SU-DHL-6 (cell line): ENCODE data around the gene ACVR1C.

Source experiments
- H2AFZ ChIP-seq: fragments of 200-600 bp; sonication (generic); 2 replicates; pipeline ENCODE4 v1.6.1; 2014; ENCODE audit warnings: low read depth, mild to moderate bottlenecking, moderate library complexity, mixed read lengths, antibody characterized with exemption, low read length; ENCODE audit not compliant: severe bottlenecking
- H3F3A ChIP-seq: fragments of 200-600 bp; shearing (Covaris generic); 2 replicates; pipeline ENCODE4 v1.6.0; 2016; ENCODE audit warnings: antibody characterized with exemption, mild to moderate bottlenecking; ENCODE audit not compliant: insufficient read depth
- H3K27ac ChIP-seq: fragments of 200-600 bp; sonication (generic); 2 replicates; pipeline ENCODE4 v1.5.1; 2016; ENCODE audit warnings: low read depth, mild to moderate bottlenecking, low read length, moderate library complexity, mixed read lengths
- H3K27me3 ChIP-seq: fragments of 200-600 bp; sonication (generic), shearing (Covaris generic); 2 replicates; pipeline ENCODE4 v1.6.0; 2014; ENCODE audit warnings: mild to moderate bottlenecking, low read length
- H3K36me3 ChIP-seq: fragments of 200-600 bp; sonication (generic); 2 replicates; pipeline ENCODE4 v1.6.1; 2014; ENCODE audit warnings: mild to moderate bottlenecking, low read length, mixed read lengths
- H3K4me2 ChIP-seq: fragments of 300-600, 200-600 bp; shearing (Covaris generic), sonication (generic); 2 replicates; pipeline ENCODE4 v1.6.0; 2014; ENCODE audit warnings: low read length, low read depth, mild to moderate bottlenecking; ENCODE audit not compliant: poor library complexity, severe bottlenecking
- H3K4me3 ChIP-seq: fragments of 200-600 bp; sonication (generic); 2 replicates; pipeline ENCODE4 v1.5.1; 2014; ENCODE audit warnings: antibody characterized with exemption, low read length, mild to moderate bottlenecking, mixed read lengths; ENCODE audit not compliant: insufficient read depth, poor library complexity, severe bottlenecking
- H3K79me2 ChIP-seq: fragments of 200-600 bp; sonication (generic); 2 replicates; pipeline ENCODE4 v1.6.1; 2014; ENCODE audit warnings: mild to moderate bottlenecking, low read length, moderate library complexity; ENCODE audit not compliant: insufficient read depth
- H3K9ac ChIP-seq: fragments of 200-600 bp; sonication (generic); 2 replicates; pipeline ENCODE4 v1.7.0; 2014; ENCODE audit warnings: mild to moderate bottlenecking, low read length
- H3K9me2 ChIP-seq: fragments of 200-600 bp; sonication (generic); replicated peaks from 2 replicates; pipeline ENCODE4 v1.6.1; 2014; ENCODE audit warnings: low read length; ENCODE audit not compliant: insufficient read depth
- H3K9me3 ChIP-seq: fragments of 200-600 bp; sonication (generic); 2 replicates; pipeline ENCODE4 v1.6.1; 2014; ENCODE audit warnings: low read length, mixed read lengths; ENCODE audit not compliant: insufficient read depth
- H4K20me1 ChIP-seq: fragments of 200-600 bp; sonication (generic); 2 replicates; pipeline ENCODE4 v1.6.1; 2014; ENCODE audit warnings: low read depth, mild to moderate bottlenecking, antibody characterized with exemption, low read length, moderate library complexity, mixed read lengths
- EZH2phosphoT487 ChIP-seq: fragments of 200-600 bp; sonication (generic), shearing (Covaris generic); conservative IDR thresholded peaks from 2 replicates; pipeline ENCODE4 v1.6.1; 2018; ENCODE audit warnings: mild to moderate bottlenecking, antibody characterized with exemption, low read length, moderate library complexity, mixed read lengths
- TF ChIP-seq, protein P1 (sequence below): fragments of 200-600 bp; sonication (generic); IDR thresholded peaks from one replicate; pipeline ENCODE4 v1.5.1; 2017; ENCODE audit warnings: antibody characterized with exemption, mild to moderate bottlenecking, low read length, moderate library complexity; ENCODE audit not compliant: insufficient read depth, poor library complexity, severe bottlenecking

The ACVR1C gene

DNA sequence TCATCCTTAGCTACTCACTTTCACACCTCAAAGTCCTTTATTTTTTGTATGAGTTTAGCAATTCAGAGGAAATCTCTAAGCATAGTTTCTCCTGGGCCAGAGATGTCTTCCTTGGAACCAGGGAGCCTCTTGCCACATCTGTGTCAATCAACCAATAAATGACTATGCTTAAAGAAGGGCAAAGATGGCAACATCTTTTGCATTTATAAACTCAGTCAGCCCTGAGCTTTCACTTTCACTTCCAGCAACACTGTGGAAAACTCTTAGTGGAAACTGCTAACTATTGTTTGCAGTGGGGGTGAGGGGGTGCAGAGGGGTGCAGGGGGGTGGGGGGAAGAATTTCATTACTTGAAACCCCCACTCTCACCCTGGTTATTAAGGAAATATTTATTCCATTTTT is 3.4 kb downstream of the ACVR1C start:
- Histone ChIP-seq H3K36me3 (no peaks in the 10 kb centered on the region), H3K4me3 (no peak overlapping the region), H3K79me2 (no peaks in the 10 kb centered on the region), H3K9me3 (no peaks in the 10 kb centered on the region), H3K27me3 (0 out of 2 replicates have a peak, but pooled peaks cover 3% of the 10 kb centered on the region), H3K27ac (no peak overlapping the region), H3K4me2 (no peak overlapping the region), H3K9me2 (no peaks in the 10 kb centered on the region), H3F3A (no peaks in the 10 kb centered on the region), H4K20me1 (no peaks in the 10 kb centered on the region), H3K9ac (no peak overlapping the region), H2AFZ (no peak overlapping the region)
- TF ChIP-seq, protein P1, sequence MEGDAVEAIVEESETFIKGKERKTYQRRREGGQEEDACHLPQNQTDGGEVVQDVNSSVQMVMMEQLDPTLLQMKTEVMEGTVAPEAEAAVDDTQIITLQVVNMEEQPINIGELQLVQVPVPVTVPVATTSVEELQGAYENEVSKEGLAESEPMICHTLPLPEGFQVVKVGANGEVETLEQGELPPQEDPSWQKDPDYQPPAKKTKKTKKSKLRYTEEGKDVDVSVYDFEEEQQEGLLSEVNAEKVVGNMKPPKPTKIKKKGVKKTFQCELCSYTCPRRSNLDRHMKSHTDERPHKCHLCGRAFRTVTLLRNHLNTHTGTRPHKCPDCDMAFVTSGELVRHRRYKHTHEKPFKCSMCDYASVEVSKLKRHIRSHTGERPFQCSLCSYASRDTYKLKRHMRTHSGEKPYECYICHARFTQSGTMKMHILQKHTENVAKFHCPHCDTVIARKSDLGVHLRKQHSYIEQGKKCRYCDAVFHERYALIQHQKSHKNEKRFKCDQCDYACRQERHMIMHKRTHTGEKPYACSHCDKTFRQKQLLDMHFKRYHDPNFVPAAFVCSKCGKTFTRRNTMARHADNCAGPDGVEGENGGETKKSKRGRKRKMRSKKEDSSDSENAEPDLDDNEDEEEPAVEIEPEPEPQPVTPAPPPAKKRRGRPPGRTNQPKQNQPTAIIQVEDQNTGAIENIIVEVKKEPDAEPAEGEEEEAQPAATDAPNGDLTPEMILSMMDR = no peak
- no peak for TF ChIP-seq EZH2phosphoT487

DNA sequence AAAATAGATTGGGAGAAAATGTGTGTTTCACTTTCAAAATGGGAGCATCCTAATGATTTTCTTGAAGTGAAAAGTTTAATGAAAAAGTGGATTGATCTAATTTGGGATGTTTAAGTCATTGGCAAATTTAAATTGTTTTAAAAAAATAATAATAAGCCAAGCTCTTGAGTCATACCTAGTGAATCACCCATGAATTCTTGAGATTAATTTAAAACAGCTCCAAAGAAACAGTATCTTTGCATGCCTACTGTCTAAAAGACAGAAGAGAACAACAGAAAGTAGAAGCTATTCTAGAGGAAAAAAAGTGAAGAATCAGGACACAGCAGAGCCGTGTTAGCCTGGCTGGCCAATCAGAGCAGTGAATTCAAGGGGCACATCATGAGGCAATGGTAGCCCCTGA is 7.7 kb downstream of the ACVR1C start:
- no peak overlapping the region for H2AFZ ChIP-seq
- peaks cover 8% of the 10 kb centered on the region; the same call in 1 of the 2 replicates for H4K20me1 ChIP-seq
- no peaks in the 10 kb centered on the region for H3K79me2 ChIP-seq

GRCh38 chr2:157611726-157612125 is 16.9 kb downstream of the ACVR1C start:
- Histone ChIP-seq H4K20me1 (no peaks in the 10 kb centered on the region), H3K79me2 (no peaks in the 10 kb centered on the region), H3K4me2 (no peak overlapping the region), H3K27ac (no peak overlapping the region), H3K9me2 (no peaks in the 10 kb centered on the region), H3K4me3 (no peak overlapping the region), H3F3A (no peaks in the 10 kb centered on the region), H3K9me3 (no peaks in the 10 kb centered on the region), H2AFZ (no peak overlapping the region), H3K9ac (no peak overlapping the region), H3K36me3 (no peaks in the 10 kb centered on the region), H3K27me3 (no peaks in the 10 kb centered on the region)
- TF ChIP-seq, protein P1 = no peak

More for the DNA sequence above, 7.7 kb downstream of the ACVR1C start:
- H3K27ac ChIP-seq = no peak overlapping the region
- H3K9ac ChIP-seq = no peak overlapping the region
- no peak overlapping the region for H3K4me3 ChIP-seq
- no peaks in the 10 kb centered on the region for H3K9me3 ChIP-seq
- H3K4me2 ChIP-seq = no peak overlapping the region
- H3F3A ChIP-seq = no peaks in the 10 kb centered on the region
- no peaks in the 10 kb centered on the region for H3K27me3 ChIP-seq
- H3K36me3 ChIP-seq = no peaks in the 10 kb centered on the region
- TF ChIP-seq EZH2phosphoT487 = no peak
- TF ChIP-seq, protein P1 = no peak
- no peaks in the 10 kb centered on the region for H3K9me2 ChIP-seq

GRCh38 chr2:157611110-157611509 is 17.6 kb downstream of the ACVR1C start:
- TF ChIP-seq, protein P1 = no peak
- TF ChIP-seq EZH2phosphoT487 = no peak
- no peak overlapping the region for H3K4me2 ChIP-seq
- no peaks in the 10 kb centered on the region for H4K20me1 ChIP-seq
- H3F3A ChIP-seq = no peaks in the 10 kb centered on the region
- no peaks in the 10 kb centered on the region for H3K27me3 ChIP-seq
- H3K36me3 ChIP-seq = no peaks in the 10 kb centered on the region
- H2AFZ ChIP-seq = no peak overlapping the region
- H3K9ac ChIP-seq = no peak overlapping the region
- H3K9me2 ChIP-seq = no peaks in the 10 kb centered on the region
- H3K4me3 ChIP-seq = no peak overlapping the region
- no peaks in the 10 kb centered on the region for H3K79me2 ChIP-seq
- H3K9me3 ChIP-seq = no peaks in the 10 kb centered on the region
- no peak overlapping the region for H3K27ac ChIP-seq
